ENCODE measurements around the gene COPS9. TPM values are rescaled to one million over a fixed set of nuclear protein-coding genes. Genes with fewer than 3 reads are reported as not detected.

The COPS9 gene
- total and polyA plus RNA-seq, 2 experiments from 2014 or later: 91.7 to 629 TPM

- ATAC-seq (no peak), DNase-seq (ENCODE audit: low spot score) (no peak)
Observed at GRCh38 chr2:240161087-240161750, 25.1 kb upstream of the COPS9 start.

More at GRCh38 chr2:240161087-240161750, 25.1 kb upstream of the COPS9 start:
- H3K4me2 ChIP-seq: no peak overlapping the region
- no peaks in the 10 kb centered on the region for H3K27me3 ChIP-seq (ENCODE audit: insufficient read depth)
- no peak overlapping the region for H3K4me3 ChIP-seq
- H4K20me1 ChIP-seq (replicated peaks; ENCODE audit: insufficient read depth): no peaks in the 10 kb centered on the region
- H3K4me3 Mint-ChIP-seq: no peak overlapping the region
- no peak for TF ChIP-seq JUNB (IDR thresholded peaks at IDR 0.05; ENCODE audit: unreplicated experiment)
- TF ChIP-seq CREB1 (CRISPR knock-in tag; IDR thresholded peaks at IDR 0.05; ENCODE audit: low read depth): no peak
- TF ChIP-seq NANOG (IDR thresholded peaks at IDR 0.05; ENCODE audit: borderline replicate concordance): no peak
- TF ChIP-seq CTCF (conservative IDR thresholded peaks at IDR 0.05; ENCODE audit: low read depth in 2 of 2): no peak
- TF ChIP-seq ETS1 (IDR thresholded peaks at IDR 0.05): no peak
- TF ChIP-seq ZNF331 (CRISPR knock-in tag; IDR thresholded peaks at IDR 0.05; ENCODE audit: low read depth): no peak
- no peak for TF ChIP-seq REST (IDR thresholded peaks at IDR 0.05; ENCODE audit: unreplicated experiment)
- TF ChIP-seq, protein P1, sequence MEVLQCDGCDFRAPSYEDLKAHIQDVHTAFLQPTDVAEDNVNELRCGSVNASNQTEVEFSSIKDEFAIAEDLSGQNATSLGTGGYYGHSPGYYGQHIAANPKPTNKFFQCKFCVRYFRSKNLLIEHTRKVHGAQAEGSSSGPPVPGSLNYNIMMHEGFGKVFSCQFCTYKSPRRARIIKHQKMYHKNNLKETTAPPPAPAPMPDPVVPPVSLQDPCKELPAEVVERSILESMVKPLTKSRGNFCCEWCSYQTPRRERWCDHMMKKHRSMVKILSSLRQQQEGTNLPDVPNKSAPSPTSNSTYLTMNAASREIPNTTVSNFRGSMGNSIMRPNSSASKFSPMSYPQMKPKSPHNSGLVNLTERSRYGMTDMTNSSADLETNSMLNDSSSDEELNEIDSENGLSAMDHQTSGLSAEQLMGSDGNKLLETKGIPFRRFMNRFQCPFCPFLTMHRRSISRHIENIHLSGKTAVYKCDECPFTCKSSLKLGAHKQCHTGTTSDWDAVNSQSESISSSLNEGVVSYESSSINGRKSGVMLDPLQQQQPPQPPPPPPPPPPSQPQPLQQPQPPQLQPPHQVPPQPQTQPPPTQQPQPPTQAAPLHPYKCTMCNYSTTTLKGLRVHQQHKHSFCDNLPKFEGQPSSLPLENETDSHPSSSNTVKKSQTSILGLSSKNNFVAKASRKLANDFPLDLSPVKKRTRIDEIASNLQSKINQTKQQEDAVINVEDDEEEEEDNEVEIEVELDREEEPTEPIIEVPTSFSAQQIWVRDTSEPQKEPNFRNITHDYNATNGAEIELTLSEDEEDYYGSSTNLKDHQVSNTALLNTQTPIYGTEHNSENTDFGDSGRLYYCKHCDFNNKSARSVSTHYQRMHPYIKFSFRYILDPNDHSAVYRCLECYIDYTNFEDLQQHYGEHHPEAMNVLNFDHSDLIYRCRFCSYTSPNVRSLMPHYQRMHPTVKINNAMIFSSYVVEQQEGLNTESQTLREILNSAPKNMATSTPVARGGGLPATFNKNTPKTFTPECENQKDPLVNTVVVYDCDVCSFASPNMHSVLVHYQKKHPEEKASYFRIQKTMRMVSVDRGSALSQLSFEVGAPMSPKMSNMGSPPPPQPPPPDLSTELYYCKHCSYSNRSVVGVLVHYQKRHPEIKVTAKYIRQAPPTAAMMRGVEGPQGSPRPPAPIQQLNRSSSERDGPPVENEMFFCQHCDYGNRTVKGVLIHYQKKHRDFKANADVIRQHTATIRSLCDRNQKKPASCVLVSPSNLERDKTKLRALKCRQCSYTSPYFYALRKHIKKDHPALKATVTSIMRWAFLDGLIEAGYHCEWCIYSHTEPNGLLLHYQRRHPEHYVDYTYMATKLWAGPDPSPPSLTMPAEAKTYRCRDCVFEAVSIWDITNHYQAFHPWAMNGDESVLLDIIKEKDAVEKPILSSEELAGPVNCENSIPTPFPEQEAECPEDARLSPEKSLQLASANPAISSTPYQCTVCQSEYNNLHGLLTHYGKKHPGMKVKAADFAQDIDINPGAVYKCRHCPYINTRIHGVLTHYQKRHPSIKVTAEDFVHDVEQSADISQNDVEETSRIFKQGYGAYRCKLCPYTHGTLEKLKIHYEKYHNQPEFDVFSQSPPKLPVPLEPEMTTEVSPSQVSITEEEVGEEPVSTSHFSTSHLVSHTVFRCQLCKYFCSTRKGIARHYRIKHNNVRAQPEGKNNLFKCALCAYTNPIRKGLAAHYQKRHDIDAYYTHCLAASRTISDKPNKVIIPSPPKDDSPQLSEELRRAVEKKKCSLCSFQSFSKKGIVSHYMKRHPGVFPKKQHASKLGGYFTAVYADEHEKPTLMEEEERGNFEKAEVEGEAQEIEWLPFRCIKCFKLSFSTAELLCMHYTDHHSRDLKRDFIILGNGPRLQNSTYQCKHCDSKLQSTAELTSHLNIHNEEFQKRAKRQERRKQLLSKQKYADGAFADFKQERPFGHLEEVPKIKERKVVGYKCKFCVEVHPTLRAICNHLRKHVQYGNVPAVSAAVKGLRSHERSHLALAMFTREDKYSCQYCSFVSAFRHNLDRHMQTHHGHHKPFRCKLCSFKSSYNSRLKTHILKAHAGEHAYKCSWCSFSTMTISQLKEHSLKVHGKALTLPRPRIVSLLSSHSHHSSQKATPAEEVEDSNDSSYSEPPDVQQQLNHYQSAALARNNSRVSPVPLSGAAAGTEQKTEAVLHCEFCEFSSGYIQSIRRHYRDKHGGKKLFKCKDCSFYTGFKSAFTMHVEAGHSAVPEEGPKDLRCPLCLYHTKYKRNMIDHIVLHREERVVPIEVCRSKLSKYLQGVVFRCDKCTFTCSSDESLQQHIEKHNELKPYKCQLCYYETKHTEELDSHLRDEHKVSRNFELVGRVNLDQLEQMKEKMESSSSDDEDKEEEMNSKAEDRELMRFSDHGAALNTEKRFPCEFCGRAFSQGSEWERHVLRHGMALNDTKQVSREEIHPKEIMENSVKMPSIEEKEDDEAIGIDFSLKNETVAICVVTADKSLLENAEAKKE (CRISPR knock-in tag; IDR thresholded peaks at IDR 0.05): no peak
- no peak for TF ChIP-seq POLR2AphosphoS5 (IDR thresholded peaks at IDR 0.05; ENCODE audit: low read depth)
- TF ChIP-seq EZH2 (IDR thresholded peaks at IDR 0.05; ENCODE audit: low read depth, unreplicated experiment): no peak
- no peak for TF ChIP-seq STAT1 (IDR thresholded peaks at IDR 0.05; ENCODE audit: unreplicated experiment)
- no peak for TF ChIP-seq ZNF114 (CRISPR knock-in tag; IDR thresholded peaks at IDR 0.05)
- TF ChIP-seq EZH2phosphoT487 (IDR thresholded peaks at IDR 0.05; ENCODE audit: unreplicated experiment): no peak
- H3K4me1 ChIP-seq (ENCODE audit: insufficient read depth): no peaks in the 10 kb centered on the region
- H3K36me3 ChIP-seq (ENCODE audit: insufficient read depth): no peaks in the 10 kb centered on the region
- no peaks in the 10 kb centered on the region for H3K36me3 Mint-ChIP-seq (ENCODE audit: low read depth)
- peaks cover 7% of the 10 kb centered on the region; the same call in 2 of the 3 replicates for H3K4me1 Mint-ChIP-seq
- H2AFZ ChIP-seq: no peak overlapping the region
- H3F3A ChIP-seq (replicated peaks; ENCODE audit: low read depth): peaks cover 7% of the 10 kb centered on the region
- peaks cover 5% of the 10 kb centered on the region for H3K9me3 Mint-ChIP-seq
- H3K27ac ChIP-seq (ENCODE audit: low read depth): no peak overlapping the region
- H3K27me3 Mint-ChIP-seq (ENCODE audit: insufficient read depth, low read depth, poor library complexity): peaks cover 8% of the 10 kb centered on the region
- H3K79me2 ChIP-seq (replicated peaks; ENCODE audit: insufficient read depth): no peaks in the 10 kb centered on the region
- H3K9me2 ChIP-seq (ENCODE audit: insufficient read depth): no peaks in the 10 kb centered on the region
- no peak overlapping the region for H3K27ac Mint-ChIP-seq

Data from GM23338 (cell line).